ENCODE measurements around the gene RPP25L.

Gene RPP25L

DNA sequence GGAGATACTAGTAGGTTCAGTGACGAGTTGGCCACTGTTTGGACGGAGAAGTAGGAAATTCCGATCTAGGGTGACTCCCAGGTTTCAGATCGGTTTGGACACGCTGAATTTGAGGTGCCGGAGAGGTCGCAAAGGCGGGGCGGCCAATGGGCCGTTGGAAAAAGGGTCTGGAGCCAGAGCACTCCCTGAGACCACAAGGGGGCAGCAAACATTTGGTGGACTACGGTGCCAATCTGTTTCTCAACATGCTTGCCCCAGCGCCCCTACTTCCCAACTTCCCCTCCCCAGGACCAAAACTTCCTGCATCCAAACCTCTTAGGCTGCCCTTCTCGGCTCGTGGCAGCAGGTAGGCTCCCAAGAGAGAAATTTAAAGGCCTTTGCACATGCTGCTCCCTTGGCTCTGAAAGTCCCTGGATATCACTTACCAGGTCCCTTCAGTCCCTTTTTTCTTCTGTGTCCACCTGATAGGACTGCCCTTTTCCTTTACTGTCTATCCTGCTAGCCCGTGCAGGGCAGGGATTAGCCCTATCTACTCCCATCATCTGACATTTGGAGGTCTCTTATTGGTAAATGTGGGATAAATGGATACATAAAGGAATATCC, 992 bp upstream of the RPP25L start:
- in situ Hi-C loops (cut with MboI; ENCODE audit: low sequenced_read_pairs): no loop called here

DNA sequence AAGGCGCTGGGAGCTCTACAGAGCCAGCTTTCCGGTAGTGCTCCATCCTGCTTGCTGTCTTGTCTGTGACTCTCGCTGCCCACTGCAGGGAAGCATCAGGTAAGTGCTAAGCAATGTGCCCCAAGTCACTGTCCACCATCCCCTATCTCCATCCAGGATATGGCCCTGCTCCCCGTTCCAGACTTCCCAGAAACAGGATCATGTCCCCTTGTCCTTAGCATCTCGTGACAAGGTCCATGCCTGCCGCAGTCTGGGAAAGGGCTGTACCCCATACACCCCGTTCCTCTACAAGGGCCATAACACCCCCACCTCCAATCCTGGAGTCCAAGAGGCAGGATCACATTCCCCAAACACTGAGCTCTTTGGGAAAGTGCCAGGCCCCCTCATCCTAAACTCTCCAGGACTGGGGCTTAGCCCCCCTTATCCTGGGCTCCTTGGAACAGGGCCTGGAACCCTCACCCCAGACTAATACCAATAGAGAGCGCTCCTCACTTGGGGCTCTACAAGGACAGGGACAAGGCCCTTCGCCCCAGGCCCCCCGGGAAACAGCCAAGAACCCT, 566 bp downstream of the RPP25L start:
- in situ Hi-C loops (cut with MboI; ENCODE audit: low sequenced_read_pairs): no loop called here

DNA sequence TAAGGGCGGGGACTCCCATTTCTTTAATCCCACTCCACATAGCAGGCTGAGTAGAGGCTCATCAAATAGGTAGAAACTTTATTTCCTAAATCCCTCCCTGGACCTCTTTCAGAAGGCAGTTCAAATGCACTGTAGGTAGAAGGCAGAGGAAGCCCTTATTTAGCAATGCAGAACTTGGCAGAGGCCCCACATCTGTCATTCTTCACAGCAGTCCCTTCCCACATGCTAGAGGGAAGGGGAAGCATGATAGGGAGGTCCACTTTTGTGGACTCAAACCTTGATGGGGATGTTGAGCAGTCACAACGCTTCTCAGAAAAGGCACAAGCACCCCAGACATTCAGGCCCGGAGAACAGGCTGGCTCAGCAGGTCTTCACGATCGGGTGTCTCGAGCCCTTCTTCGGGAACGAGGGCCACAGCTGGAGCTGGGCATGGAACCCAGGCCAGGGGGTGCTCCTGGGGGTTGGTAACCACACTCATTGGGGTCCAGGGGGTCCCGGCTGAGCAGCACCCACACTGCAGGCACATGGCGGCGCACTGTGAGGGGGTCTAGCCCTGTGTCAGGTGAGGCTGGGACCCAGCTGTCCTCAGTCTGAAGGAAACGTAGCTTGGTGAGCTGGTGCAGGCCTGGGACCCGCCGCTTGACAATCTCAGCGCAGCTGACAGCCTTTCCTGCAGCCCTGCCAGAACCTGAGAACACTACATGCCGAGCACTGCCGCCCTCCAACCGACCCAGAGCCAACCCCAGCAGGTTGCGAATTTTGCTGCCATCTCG, 1.3 kb downstream of the RPP25L start:
- in situ Hi-C loops (cut with MboI; ENCODE audit: low sequenced_read_pairs): no loop called here

DNA sequence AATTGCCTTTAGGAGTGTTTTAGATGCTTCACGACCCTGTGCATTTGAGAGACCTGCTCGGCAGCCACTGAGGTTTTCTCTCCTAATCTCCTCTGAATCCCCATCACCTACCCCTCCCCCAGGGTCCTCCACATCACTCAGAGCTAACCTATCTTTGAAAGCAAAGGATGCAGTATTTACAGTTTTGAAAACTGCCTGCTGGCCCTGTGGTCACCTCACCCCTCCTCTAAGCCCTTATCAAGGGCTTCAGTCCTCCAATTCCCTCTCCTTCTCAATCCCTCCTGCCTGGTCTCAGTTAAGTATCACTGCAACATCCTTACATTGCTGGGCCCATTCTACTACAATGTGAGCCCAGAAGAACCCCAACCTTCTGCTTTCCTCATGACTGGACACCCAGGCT, 4.6 kb downstream of the RPP25L start:
- in situ Hi-C loops (cut with MboI; ENCODE audit: low sequenced_read_pairs): no loop called here

DNA sequence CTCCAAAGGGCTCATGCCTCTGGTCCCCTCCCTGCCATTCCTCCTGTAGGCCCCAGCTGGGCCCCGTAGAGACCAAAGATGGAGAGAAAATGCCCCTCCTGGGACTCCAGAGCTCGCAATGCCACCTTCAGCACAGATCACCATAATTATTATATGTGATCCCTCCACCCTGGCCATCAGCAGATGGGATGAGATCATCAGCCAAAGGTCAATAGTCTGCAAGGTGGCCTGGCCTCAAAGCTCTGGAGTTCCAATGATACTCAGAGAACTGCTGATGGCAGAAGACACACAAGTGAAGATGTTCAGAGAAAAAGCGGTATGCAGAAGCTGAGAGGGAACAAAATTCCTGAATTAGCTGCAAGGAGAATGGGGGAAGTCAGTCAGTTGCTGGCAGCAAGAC, 5.0 kb downstream of the RPP25L start:
- in situ Hi-C loops (cut with MboI; ENCODE audit: low sequenced_read_pairs): no loop called here

DNA sequence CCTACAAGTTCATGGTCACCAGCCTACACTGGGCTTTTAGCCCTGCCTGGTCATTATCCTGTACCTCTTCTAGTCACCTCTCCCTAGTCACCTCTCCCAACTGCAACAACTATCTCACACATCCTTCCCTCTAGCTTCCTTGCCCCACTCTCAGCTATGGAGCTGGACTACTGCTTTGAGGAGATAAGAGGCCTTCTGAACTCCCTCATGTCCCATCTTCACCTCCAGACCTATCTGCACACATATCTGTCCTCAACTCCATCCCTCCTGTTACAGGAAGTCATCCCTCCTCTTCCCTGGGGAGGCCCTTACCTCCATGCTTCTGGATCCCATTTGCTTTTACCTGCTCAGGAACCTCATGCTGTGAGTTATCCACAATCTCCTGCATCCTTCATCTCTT, 5.7 kb downstream of the RPP25L start:
- in situ Hi-C loops (cut with MboI; ENCODE audit: low sequenced_read_pairs): no loop called here

DNA sequence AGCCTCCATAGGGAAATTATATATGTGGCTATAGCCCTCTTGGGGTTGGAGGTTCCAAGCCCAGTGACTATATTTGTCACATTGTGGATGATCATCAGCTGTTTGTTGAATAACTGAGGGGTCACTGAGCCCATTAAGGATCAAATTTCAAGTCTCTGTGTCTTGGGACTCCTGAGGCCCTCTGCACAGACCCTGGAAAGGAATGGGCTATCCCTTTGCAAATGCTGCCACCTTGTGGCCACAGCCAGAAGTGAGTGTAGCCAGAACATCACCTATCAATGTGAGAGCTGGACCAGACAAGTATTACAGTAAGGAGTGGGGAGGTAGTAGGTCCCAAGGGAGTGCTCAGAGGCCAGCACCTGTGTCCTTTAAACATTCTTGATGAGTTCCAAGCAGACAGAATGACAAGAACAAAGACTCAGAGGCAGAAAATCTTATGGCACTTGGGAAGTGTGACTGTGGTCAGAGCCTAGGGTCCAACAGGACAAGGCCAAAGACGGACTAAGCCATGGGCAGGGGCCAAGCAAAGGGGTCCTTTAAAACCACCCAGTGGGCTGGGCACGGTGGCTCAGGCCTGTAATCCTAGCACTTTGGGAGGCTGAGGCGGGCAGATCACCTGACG, 8.2 kb downstream of the RPP25L start:
- in situ Hi-C loops (cut with MboI; ENCODE audit: low sequenced_read_pairs): no loop called here

DNA sequence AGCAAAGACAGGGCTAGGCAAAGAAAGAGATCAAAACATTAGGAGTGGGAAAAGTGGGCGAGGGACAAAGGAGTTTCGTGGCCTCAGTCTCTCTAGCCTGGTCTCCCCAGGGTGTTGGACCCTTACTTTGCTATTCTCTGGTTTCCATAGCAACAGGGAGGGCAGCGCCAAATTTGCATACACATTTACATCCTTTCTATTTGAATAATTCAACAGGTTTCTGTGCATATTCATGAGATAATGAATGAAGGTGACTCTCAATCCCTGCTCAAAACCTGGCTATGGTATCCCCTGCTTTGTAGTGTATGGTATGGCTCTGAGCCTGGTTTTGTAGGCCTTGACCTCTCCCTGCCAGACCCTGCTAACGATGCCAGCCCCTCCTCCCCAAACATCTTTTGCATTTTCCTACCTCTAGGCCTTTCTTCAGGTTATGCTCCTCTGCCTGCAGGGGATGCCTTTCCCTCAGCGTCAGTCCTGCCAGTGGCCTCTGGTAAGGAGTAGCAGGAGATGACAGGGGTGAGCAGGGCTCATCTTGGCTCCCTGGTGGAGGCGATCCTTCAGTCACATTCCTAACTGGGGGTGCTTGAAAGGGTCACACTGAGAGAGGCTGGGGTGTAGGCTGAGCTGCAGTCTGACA, 9.8 kb downstream of the RPP25L start:
- in situ Hi-C loops (cut with MboI; ENCODE audit: low sequenced_read_pairs): no loop called here

DNA sequence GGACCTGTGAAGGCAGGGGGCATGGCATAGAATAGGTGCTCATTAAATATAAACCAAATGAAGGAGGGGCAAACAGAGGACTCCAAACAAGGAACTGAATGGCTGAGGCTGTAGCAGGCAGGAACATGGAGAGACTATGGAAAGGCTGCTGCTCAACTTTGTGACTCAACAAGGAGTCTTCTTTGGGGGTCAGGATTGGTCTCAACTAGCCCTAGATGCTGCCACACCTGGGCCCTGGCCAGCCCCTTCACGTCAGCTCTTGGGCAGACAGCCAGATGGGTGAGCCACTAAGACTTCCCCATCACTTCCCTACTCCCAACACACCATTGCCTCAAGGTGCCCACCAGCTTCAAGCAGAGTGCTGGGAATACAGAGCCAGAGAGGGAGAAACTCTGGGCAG, 11.0 kb downstream of the RPP25L start:
- in situ Hi-C loops (cut with MboI; ENCODE audit: low sequenced_read_pairs): no loop called here

DNA sequence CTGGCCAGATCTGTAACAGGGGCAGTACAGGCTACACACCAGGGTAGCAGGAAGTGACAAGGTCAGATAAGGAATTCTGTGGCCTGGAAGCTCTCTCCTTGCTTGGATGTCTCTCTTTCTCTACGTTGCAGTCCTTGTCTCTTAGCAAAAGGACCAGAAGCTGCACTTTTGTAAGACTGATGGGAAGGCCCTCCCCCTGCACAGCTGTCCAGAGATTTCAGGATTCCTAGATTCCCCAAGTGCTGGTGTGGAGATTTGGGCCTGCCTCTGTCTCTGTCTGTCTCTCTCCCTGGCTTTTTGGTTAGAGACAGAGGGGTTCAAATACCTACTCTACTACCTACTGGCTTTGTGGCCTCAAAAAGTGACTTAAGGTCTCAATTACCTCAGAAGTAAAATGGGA, 12.4 kb downstream of the RPP25L start:
- in situ Hi-C loops (cut with MboI; ENCODE audit: low sequenced_read_pairs): loop anchor here (25.0 kb wide), 1 partner anchor 187 kb away; no protein-coding TSS in a partner anchor

DNA sequence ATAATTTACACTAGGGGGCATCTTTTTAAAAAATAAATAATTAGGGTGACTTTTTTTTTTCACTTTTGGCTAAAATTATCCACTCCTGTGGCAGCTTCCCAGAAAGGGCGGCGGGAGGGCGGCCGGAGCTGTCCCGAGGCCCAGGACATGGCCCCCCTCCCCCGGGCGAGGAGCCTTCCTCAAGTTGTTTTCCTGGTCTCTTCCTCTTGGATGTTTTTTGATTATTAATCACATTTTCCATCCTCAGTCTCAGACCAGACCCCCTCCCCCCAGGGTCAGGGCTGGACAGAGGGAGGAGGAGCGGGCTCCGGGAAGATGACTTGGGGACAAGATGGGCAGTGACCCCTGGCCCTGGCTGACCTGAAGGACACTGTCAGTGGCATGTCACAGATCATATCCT, 17.7 kb downstream of the RPP25L start:
- in situ Hi-C loops (cut with MboI; ENCODE audit: low sequenced_read_pairs): loop anchor here (25.0 kb wide), 1 partner anchor 182 kb away; no protein-coding TSS in a partner anchor

DNA sequence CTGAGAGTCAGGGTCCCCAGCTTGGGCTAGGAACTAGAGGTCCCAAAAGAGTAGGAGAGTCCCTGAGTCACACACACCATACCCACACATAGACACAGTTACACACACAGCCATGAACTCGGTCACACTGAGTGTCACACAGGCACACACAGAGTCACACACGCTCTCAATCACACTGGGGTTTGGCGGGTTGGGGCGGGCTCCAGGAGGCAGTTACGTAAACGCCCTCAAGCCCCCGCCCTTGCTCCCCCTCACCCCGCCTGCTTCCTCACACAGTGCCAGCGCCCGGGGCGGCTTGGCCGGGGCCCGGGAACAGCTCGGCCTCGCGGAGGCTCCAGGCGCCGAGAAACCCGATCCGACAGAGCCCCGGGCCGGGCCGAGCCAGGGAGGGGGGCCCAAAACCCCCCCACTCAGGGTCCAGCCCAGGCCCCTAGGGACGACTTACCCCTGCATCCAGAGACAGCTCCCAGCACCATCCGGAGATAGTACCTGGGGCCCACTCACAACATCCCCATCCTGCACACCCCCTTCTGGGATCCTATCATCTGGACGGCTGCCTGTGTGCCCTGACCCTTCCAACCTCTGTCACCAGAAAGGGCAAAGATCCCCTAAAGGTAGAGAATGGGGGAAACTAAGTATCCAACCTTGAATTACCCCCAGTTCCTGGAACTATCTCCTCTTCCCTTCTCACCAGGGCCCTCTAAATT, 18.8 kb downstream of the RPP25L start:
- in situ Hi-C loops (cut with MboI; ENCODE audit: low sequenced_read_pairs): loop anchor here (25.0 kb wide), 1 partner anchor 181 kb away; no protein-coding TSS in a partner anchor

DNA sequence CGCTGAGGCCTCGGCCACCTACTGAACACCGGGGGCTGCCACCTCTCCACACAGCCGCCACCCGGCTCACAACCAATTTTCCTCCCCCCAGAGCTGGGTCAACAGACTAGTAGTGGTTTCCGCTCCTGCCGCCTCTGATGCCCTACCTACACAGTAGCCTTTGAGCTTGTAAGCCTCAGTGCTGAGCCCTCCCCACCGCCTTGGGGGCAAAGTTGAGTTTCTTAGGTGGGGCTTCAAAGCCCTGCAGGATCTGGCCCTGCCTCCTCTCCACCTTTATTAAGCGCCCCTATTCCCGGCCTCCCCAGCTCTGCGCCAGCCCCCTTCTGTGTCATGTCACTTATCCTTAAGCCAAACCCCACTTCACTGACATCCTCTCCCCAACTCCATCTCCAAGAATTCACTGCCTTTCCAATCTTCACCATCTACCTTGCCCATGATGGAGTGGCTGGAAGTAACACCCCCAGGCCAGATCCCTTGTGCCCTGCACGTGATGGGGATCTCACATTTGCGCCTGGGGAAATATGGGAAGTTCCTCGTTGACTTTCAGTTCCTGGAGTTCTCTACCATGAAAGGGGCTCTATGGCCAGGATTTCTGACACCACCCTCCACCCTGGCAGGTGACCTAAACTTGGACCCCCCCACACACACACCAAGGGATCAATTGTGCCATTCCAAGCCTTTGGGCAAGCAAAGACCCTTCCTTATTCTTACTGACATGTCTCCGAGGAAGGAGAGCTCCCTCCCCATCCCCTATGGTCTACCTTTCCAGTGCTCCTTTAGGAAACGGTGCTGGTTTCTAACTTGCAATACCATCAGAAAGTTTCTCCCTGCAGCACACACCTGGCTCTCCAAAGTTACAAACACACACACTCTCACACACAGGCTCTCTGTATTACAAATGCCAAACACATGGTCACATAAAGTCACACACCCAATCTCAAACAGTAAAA, 19.7 kb downstream of the RPP25L start:
- in situ Hi-C loops (cut with MboI; ENCODE audit: low sequenced_read_pairs): loop anchor here (25.0 kb wide), 1 partner anchor 180 kb away; no protein-coding TSS in a partner anchor

DNA sequence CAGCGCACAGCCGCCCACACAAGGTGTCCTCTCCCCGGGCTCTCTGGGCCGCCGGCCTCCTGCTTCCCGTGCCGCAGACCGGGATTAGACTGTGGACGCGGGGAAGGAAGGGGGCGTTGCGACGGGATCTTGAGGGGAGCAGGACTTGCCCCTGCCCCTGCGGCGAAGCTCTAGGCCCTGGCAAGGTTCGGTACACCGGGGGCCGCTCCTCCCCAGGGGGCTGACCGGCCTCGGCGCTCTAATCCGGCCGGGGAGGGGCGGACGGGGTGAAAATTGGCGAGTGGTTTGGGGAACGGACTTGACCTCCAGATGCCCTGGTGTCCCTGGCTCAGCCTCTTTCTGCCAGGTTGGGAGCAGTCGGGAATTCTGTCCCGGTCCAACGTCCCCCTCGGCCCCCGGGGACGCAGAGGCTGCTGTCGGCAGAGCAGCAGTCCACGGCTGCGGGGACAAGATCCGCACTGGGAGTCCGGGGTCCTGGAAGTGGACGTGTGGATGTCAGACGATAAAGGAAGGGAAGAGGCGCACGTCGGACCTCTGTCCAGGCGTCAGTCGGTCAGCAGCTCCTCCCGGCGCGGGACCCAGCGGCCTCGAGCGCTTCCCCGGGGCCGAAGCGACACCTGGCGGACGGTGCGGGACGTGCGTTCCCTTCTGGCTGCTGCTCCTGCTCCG, 20.5 kb downstream of the RPP25L start:
- in situ Hi-C loops (cut with MboI; ENCODE audit: low sequenced_read_pairs): loop anchor here (25.0 kb wide), 1 partner anchor 179 kb away; no protein-coding TSS in a partner anchor

DNA sequence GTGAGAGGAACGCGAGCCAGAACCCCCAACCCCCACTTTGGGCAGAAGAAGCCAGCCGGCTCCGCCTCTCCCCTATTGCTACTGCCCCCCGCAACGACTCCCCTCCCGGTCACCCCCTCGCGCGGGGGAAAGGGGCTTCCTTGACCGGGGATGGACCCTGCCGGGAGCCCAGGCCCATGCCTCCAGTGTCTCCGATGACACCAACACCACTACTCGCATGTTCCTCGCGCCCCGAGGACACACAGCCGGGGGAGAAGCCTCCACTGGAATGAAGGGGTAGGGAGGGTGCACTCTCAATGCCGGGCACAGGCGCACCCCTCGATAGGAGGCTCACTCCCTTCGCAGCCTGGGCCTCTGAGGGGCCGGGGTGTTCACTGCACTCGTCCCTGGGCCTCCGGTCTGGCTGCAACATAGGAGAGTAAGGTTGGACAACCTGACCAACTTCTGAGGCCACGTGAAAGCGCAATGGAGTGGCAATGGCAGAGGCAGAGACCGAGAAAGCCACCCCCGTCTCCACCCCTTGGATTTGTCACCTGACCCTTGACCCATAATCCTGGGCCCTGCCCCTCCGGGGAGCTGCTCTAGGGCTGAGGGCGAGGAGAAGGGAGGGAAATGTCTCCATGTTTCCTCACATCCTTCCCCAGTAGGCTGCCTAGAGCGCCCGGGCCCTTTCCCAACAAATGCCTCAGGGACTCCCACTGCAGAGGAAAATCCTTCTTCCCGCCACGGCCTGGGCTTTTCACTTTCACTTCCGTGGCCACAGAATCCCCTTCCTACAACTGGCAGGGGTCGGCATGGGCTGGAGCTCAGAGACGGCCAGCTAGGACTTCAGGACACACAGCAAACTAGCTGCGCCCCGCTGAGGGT, 21.3 kb downstream of the RPP25L start:
- in situ Hi-C loops (cut with MboI; ENCODE audit: low sequenced_read_pairs): loop anchor here (25.0 kb wide), 1 partner anchor 178 kb away; no protein-coding TSS in a partner anchor

DNA sequence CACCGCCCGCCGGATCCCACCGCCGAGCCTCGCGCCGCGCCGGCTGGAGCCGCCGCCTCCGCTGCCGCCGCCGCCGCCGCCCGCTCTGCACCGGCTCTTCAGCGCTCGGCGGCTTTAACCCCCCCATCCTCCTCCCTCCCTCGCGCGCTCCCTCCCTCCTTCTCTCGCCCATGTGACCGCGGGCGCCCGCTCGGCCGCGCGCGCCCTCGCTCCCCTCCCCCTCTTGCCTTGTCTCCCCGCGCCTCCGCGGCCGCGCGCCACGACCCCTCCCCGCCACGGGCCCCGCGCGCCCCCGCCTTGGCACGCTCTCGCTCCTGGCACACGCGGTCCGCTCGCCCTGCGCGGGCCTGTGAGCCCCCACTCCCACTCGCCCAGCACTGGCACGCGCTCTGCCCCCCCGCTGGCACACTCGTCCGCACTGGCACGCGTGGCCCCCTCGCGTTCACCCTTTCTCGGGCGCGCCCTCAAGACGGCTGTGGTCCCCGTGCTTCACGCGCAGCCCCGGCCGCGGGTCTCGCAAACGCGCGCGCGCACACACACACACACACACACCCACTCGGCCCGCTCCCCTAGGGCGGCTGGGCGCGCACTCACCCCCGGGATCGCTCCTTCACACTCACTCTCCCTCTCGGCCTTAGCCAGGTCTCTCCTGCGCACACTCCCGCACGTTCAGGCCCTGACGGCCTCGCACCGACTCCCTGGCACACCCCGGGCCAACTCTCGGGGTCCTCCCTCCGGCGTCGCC, 22.1 kb downstream of the RPP25L start, which contains the start of gene CNTFR:
Gene CNTFR (minus strand): TSS at position 89 of the 745 bp plus-strand sequence. CDS start 20,743 bp downstream, outside the sequence.
- in situ Hi-C loops (cut with MboI; ENCODE audit: low sequenced_read_pairs): loop anchor here (25.0 kb wide), 1 partner anchor 178 kb away; no protein-coding TSS in a partner anchor
